OCI-LY3 (cell line): ENCODE measurements around the gene ZNF865.

ENCODE experiments used
- EZH2phosphoT487 ChIP-seq: fragments of 200-600 bp; shearing (Covaris generic); IDR thresholded peaks from 2 replicates; pipeline ENCODE4 v1.6.1; 2018; ENCODE audit warnings: antibody characterized with exemption, mixed run types, low read depth
- TF ChIP-seq, protein P1 (sequence below): fragments of 200-600, 300-600 bp; sonication (generic); IDR thresholded peaks from 2 replicates; pipeline ENCODE4 v1.5.1; 2014; ENCODE audit warnings: antibody characterized with exemption, low read length, low read depth

DNA sequence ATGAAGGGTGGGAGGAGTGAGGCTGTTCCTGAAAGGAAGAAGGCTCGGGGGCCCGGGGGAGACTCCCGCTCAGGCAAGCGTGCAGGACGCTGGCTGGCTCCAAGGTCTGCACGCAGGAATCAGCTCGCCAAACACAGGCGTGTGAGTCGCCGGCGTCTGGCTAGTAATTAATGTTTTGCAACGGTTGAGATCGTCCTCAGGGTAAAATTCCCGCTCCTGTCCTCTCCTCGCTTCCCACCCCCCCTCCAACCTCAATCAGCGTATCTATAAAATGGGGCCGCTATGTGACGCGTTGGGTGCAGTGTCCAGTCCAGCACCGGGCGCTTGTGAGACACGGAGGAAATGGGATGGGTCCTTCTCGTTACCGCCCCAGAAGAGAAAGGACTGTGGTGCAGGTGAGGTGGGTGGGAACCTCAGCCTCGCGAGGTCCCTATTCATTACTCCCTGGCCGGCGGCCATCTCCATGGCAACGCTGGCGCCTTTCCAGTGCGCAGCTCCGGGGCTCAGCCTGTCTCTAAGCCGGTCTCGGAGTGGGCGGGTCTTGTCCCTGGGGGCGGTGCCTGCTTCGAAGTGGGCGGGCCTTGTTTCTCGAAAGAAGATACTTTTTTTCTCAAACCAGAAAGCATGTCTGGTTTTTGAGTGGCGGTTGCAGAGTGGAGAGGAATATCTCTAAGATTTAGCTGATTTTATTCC, 18.3 kb upstream of the ZNF865 start:
- TF ChIP-seq, protein P1, sequence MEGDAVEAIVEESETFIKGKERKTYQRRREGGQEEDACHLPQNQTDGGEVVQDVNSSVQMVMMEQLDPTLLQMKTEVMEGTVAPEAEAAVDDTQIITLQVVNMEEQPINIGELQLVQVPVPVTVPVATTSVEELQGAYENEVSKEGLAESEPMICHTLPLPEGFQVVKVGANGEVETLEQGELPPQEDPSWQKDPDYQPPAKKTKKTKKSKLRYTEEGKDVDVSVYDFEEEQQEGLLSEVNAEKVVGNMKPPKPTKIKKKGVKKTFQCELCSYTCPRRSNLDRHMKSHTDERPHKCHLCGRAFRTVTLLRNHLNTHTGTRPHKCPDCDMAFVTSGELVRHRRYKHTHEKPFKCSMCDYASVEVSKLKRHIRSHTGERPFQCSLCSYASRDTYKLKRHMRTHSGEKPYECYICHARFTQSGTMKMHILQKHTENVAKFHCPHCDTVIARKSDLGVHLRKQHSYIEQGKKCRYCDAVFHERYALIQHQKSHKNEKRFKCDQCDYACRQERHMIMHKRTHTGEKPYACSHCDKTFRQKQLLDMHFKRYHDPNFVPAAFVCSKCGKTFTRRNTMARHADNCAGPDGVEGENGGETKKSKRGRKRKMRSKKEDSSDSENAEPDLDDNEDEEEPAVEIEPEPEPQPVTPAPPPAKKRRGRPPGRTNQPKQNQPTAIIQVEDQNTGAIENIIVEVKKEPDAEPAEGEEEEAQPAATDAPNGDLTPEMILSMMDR, result no peak
- no peak for TF ChIP-seq EZH2phosphoT487
